ENCODE results near the gene SSR3.

DNA sequence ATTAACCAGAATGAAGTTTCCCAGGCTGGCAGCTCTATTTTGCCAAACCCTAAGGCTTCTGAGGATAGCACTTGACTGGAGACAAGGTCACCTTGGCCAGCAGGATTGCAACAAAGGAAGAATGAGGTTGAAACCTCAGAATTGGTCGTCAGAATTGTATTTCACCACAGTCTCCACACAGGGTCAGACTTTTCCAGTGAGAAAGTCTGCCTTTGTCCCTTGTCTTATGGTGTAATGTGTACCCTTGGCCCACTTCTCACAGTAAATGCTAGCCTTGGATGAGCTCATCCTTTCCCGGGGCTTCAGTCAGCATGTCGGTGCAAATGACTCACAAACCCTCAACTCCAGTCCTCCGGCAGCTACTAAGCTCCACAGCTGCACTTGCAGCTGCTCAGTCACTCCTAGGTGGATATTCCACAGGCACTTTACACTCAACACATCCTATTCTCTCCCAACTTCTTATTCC lies 19.7 kb downstream of the SSR3 start:
- no peak for TF ChIP-seq POLR2A (IDR thresholded peaks at IDR 0.05)
- TF ChIP-seq, protein P1, sequence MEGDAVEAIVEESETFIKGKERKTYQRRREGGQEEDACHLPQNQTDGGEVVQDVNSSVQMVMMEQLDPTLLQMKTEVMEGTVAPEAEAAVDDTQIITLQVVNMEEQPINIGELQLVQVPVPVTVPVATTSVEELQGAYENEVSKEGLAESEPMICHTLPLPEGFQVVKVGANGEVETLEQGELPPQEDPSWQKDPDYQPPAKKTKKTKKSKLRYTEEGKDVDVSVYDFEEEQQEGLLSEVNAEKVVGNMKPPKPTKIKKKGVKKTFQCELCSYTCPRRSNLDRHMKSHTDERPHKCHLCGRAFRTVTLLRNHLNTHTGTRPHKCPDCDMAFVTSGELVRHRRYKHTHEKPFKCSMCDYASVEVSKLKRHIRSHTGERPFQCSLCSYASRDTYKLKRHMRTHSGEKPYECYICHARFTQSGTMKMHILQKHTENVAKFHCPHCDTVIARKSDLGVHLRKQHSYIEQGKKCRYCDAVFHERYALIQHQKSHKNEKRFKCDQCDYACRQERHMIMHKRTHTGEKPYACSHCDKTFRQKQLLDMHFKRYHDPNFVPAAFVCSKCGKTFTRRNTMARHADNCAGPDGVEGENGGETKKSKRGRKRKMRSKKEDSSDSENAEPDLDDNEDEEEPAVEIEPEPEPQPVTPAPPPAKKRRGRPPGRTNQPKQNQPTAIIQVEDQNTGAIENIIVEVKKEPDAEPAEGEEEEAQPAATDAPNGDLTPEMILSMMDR (IDR thresholded peaks at IDR 0.05): peak in 1 of 3 experiments; percentile 42

Measured in testis (tissue), 2 donors.